ENCODE data around the gene MAGEA6. TPM values are rescaled to one million over a fixed set of nuclear protein-coding genes. Genes with fewer than 3 reads are reported as not detected.
A peak's percentile ranks its signal among the peaks of the same experiment; 100 is the strongest.
"Not testable (repeated sequence)": the region's sequence is repeated elsewhere in the genome, so short reads cannot be mapped to it uniquely, and the experiment has no call there.

Gene MAGEA6
- total and polyA plus RNA-seq, 2 experiments from 2014 or later = 0.35 TPM; not detected in 1

DNA sequence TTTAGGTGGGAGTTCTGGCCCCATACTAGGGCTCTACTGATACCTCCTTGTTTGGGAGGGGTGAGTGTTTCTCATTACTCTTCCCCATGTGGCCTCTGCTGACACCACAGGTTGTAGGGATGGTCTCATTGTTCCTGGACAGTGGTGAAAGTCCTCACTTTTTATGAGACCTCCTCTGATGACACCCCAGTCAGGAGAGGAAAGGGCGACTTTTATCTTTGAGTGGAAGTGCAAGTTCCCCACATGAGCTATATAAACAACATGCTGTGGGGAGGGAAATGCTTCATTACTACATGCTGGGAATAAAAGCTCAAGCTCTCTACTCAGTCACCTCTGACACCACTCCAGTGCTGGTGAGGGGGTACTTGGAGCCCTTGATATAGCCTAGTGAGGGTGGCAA, 29.5 kb upstream of the MAGEA6 start (continued):
- TF ChIP-seq, protein P1, sequence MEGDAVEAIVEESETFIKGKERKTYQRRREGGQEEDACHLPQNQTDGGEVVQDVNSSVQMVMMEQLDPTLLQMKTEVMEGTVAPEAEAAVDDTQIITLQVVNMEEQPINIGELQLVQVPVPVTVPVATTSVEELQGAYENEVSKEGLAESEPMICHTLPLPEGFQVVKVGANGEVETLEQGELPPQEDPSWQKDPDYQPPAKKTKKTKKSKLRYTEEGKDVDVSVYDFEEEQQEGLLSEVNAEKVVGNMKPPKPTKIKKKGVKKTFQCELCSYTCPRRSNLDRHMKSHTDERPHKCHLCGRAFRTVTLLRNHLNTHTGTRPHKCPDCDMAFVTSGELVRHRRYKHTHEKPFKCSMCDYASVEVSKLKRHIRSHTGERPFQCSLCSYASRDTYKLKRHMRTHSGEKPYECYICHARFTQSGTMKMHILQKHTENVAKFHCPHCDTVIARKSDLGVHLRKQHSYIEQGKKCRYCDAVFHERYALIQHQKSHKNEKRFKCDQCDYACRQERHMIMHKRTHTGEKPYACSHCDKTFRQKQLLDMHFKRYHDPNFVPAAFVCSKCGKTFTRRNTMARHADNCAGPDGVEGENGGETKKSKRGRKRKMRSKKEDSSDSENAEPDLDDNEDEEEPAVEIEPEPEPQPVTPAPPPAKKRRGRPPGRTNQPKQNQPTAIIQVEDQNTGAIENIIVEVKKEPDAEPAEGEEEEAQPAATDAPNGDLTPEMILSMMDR (conservative IDR thresholded peaks at IDR 0.05; ENCODE audit: low read depth in 2 of 2) = no peak
- TF ChIP-seq ZNF331 (CRISPR knock-in tag; IDR thresholded peaks at IDR 0.05; ENCODE audit: low read depth) = no peak

DNA sequence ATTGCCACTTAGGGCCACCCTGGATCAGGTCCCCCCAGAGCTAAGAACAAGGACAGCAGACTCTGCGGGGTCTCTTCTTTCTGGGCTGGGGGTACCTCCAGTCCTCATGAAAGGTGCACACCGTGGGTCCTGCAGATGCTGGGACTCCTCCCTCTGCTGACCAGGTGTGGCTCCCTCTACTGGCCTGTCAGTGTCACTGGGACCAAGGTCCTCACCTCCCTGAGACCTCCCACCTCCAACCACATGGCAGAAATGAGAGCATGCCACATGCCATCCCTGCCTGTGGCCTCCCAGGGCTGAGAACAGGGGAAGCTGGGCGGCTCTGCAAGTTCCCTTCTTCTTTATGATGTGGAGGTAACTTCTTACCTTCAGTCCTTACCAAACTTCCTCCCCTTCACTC, 17.6 kb upstream of the MAGEA6 start:
- not testable (repeated sequence) for H3K4me2 ChIP-seq; H3K4me3 Mint-ChIP-seq; H3K9me2 ChIP-seq (ENCODE audit: insufficient read depth); DNase-seq (ENCODE audit: low spot score); H2AFZ ChIP-seq; H3K27ac ChIP-seq (ENCODE audit: low read depth); H3K36me3 Mint-ChIP-seq (ENCODE audit: low read depth); H3K27ac Mint-ChIP-seq; H3K4me3 ChIP-seq; H3K9me3 Mint-ChIP-seq; H3K79me2 ChIP-seq (replicated peaks; ENCODE audit: insufficient read depth); H3K36me3 ChIP-seq (ENCODE audit: insufficient read depth); H3F3A ChIP-seq (replicated peaks; ENCODE audit: low read depth); H3K4me1 ChIP-seq (ENCODE audit: insufficient read depth); H4K20me1 ChIP-seq (replicated peaks; ENCODE audit: insufficient read depth); H3K4me1 Mint-ChIP-seq; H3K27me3 ChIP-seq (ENCODE audit: insufficient read depth); H3K27me3 Mint-ChIP-seq (ENCODE audit: insufficient read depth, low read depth, poor library complexity)
- peak; percentile 85 for ATAC-seq

DNA sequence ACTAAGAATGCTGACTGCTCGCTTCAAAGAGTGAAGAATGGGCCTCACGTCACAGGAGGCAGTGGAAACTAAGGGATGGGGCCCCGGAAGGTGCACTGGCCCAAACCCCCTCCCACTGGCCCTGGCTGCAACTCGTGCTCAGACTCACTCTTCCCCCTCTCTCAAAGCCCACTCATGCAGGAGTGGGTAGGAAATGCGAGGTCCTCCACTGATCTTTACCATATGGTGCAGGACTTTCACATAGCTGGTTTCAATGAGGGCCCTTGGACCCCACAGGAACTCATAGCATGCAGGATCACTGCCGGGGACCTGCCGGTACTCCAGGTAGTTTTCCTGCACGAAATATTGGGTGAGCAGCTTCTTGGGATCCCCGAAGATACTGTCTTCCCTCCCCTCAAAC, 2.9 kb downstream of the MAGEA6 start:
- H3K36me3 ChIP-seq (ENCODE audit: insufficient read depth); H3K9me2 ChIP-seq (ENCODE audit: insufficient read depth); H3F3A ChIP-seq (replicated peaks; ENCODE audit: low read depth); H3K27me3 ChIP-seq (ENCODE audit: insufficient read depth); H3K27ac ChIP-seq (ENCODE audit: low read depth); H3K4me3 Mint-ChIP-seq; H3K27me3 Mint-ChIP-seq (ENCODE audit: insufficient read depth, low read depth, poor library complexity); H3K4me1 Mint-ChIP-seq; H3K4me1 ChIP-seq (ENCODE audit: insufficient read depth); H4K20me1 ChIP-seq (replicated peaks; ENCODE audit: insufficient read depth); DNase-seq (ENCODE audit: low spot score); H2AFZ ChIP-seq; H3K4me3 ChIP-seq; H3K4me2 ChIP-seq; H3K36me3 Mint-ChIP-seq (ENCODE audit: low read depth); ATAC-seq; H3K27ac Mint-ChIP-seq; H3K9me3 Mint-ChIP-seq; H3K79me2 ChIP-seq (replicated peaks; ENCODE audit: insufficient read depth): not testable (repeated sequence)

DNA sequence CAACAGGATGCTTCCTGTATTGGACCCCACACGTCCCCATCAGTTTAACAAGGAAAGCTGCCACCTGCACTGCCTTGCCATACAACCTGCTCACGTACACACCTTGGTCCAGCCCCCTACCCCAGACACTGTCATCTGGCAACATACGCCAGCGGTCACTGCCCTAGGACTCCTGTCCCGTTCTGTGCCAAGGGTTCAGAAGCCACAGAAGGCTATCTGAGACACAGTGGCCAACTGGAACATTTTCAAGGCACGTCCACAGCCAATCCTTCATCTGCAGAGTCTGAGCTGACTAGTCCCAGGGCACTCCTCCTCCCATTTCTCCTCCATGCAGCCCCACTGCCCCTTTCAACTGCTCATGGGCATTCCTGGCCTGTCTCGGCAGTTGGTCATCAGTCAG, 7.9 kb downstream of the MAGEA6 start:
- not testable (repeated sequence) for H3K4me1 ChIP-seq (ENCODE audit: insufficient read depth); H2AFZ ChIP-seq; H3K27me3 ChIP-seq (ENCODE audit: insufficient read depth); ATAC-seq; H3K9me3 Mint-ChIP-seq; H3K4me2 ChIP-seq; H3K27me3 Mint-ChIP-seq (ENCODE audit: insufficient read depth, low read depth, poor library complexity); H3K4me1 Mint-ChIP-seq; H3K36me3 ChIP-seq (ENCODE audit: insufficient read depth); H3K27ac Mint-ChIP-seq; H3K4me3 Mint-ChIP-seq; H3K79me2 ChIP-seq (replicated peaks; ENCODE audit: insufficient read depth); H3K27ac ChIP-seq (ENCODE audit: low read depth); H3F3A ChIP-seq (replicated peaks; ENCODE audit: low read depth); H3K36me3 Mint-ChIP-seq (ENCODE audit: low read depth); H4K20me1 ChIP-seq (replicated peaks; ENCODE audit: insufficient read depth); H3K9me2 ChIP-seq (ENCODE audit: insufficient read depth); DNase-seq (ENCODE audit: low spot score); H3K4me3 ChIP-seq

DNA sequence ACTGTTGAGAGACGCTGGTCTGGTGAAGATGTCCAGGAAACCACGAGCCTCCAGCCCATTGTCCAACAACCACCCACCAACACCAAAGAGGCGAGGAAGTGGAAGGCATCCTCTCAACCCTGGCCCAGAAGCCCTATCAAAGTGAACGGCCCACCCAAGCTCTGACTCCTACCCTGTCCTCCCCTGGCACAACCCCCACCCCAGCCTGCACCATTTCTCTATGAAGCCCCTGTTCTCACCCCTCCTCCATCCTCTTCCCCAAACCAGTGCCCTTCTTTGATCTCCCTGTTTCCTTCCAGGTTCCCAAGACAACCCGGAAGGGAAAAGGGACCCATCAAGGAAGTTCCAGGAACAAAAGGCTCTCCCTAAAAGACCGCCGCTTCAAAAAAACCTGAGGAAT, 9.9 kb downstream of the MAGEA6 start:
- H3K27ac Mint-ChIP-seq; H3F3A ChIP-seq (replicated peaks; ENCODE audit: low read depth); H3K79me2 ChIP-seq (replicated peaks; ENCODE audit: insufficient read depth); H3K36me3 Mint-ChIP-seq (ENCODE audit: low read depth); H3K4me3 ChIP-seq; H4K20me1 ChIP-seq (replicated peaks; ENCODE audit: insufficient read depth); H3K4me1 ChIP-seq (ENCODE audit: insufficient read depth); H3K4me1 Mint-ChIP-seq; H3K9me3 Mint-ChIP-seq; H3K27me3 Mint-ChIP-seq (ENCODE audit: insufficient read depth, low read depth, poor library complexity); H3K27me3 ChIP-seq (ENCODE audit: insufficient read depth); H2AFZ ChIP-seq; H3K9me2 ChIP-seq (ENCODE audit: insufficient read depth); H3K4me3 Mint-ChIP-seq; H3K4me2 ChIP-seq; H3K27ac ChIP-seq (ENCODE audit: low read depth); DNase-seq (ENCODE audit: low spot score); H3K36me3 ChIP-seq (ENCODE audit: insufficient read depth); ATAC-seq: not testable (repeated sequence)

DNA sequence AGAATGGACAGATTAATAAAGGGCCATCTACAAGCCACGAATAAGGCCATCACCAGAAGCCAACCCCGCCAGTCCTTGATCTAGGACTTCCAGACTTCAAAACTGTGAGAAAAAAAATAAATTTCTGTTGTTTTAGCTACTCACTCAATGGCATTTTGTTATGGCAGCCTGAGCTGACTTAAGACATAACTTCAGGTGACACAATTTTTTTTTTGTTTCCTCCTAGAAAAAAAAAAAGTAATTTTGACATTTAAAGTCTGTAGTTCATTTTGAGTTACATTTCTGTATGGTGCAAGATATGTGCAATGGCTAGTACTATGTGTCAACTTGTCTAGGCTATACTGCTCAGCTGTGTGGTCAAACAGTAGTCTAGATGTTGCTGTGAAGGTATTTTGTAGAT, 10.6 kb downstream of the MAGEA6 start, which contains the start of gene CSAG3:
TSS of gene CSAG3 (plus strand) at position 301 of the 400 bp plus-strand sequence.
- not testable (repeated sequence) for H3K27ac ChIP-seq (ENCODE audit: low read depth); H3K27ac Mint-ChIP-seq; H3F3A ChIP-seq (replicated peaks; ENCODE audit: low read depth); H3K27me3 Mint-ChIP-seq (ENCODE audit: insufficient read depth, low read depth, poor library complexity); H3K4me3 ChIP-seq; H3K4me2 ChIP-seq; H3K4me3 Mint-ChIP-seq; DNase-seq (ENCODE audit: low spot score); H3K4me1 ChIP-seq (ENCODE audit: insufficient read depth); H4K20me1 ChIP-seq (replicated peaks; ENCODE audit: insufficient read depth); H3K36me3 ChIP-seq (ENCODE audit: insufficient read depth); H3K4me1 Mint-ChIP-seq; H3K27me3 ChIP-seq (ENCODE audit: insufficient read depth); H3K9me2 ChIP-seq (ENCODE audit: insufficient read depth); H3K36me3 Mint-ChIP-seq (ENCODE audit: low read depth); H3K9me3 Mint-ChIP-seq; ATAC-seq; H3K79me2 ChIP-seq (replicated peaks; ENCODE audit: insufficient read depth); H2AFZ ChIP-seq

DNA sequence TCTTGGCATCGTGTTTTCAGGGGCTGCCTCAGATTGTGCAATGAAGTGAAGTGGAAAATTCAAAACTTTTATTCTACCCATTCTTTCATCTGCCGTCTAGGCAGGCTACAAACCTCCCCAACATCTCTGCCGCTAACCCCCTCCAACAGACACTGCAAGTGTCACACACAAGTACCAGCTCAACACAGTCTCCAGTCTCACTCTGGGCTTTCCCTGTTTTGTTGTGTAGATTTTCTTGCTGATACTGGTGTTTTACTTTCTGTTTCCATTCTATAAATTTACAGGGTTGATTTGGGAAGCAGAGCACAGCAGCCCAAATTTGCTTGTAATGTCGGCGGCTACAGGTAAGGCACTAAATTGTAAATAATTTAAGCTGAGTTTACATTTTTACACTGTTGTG, 14.6 kb downstream of the MAGEA6 start:
- not testable (repeated sequence) for H3K27ac ChIP-seq (ENCODE audit: low read depth); H3K27ac Mint-ChIP-seq; H3K4me1 ChIP-seq (ENCODE audit: insufficient read depth); H3K4me3 ChIP-seq; H3K36me3 ChIP-seq (ENCODE audit: insufficient read depth); H2AFZ ChIP-seq; H3K9me3 Mint-ChIP-seq; ATAC-seq; H4K20me1 ChIP-seq (replicated peaks; ENCODE audit: insufficient read depth); H3F3A ChIP-seq (replicated peaks; ENCODE audit: low read depth); H3K36me3 Mint-ChIP-seq (ENCODE audit: low read depth); H3K79me2 ChIP-seq (replicated peaks; ENCODE audit: insufficient read depth); H3K9me2 ChIP-seq (ENCODE audit: insufficient read depth); H3K27me3 ChIP-seq (ENCODE audit: insufficient read depth); H3K27me3 Mint-ChIP-seq (ENCODE audit: insufficient read depth, low read depth, poor library complexity); DNase-seq (ENCODE audit: low spot score); H3K4me2 ChIP-seq; H3K4me1 Mint-ChIP-seq; H3K4me3 Mint-ChIP-seq

Data from GM23338 (cell line).